ENCODE results near the gene PPY. TPM values are rescaled to one million over a fixed set of nuclear protein-coding genes. Genes with fewer than 3 reads are reported as not detected.

PPY gene
- total and polyA plus RNA-seq, 10 donors: not detected

- WGBS, 5 donors: 85 to 94% (median 91%) methylated on average over 2 of the region's 2 CpGs
- Histone ChIP-seq H3K36me3 (no peaks in the 10 kb centered on the region), H3K27me3 (replicated peaks in 1 of 7) (peaks cover 0 to 78% (median 38%) of the 10 kb centered on the region in 7 donors), H3K4me3 (no peak overlapping the region), H3K27ac (no peak overlapping the region), H3K9me3 (no peaks in the 10 kb centered on the region), H3K4me1 (peaks cover 0 to 14% (median 12%) of the 10 kb centered on the region in 6 donors)
- no peak for TF ChIP-seq POLR2AphosphoS5 (IDR thresholded peaks at IDR 0.05)
- no peak for DNase-seq
- intact Hi-C loops (cut with DNase I; ENCODE audit: low total_unique reads): no loop called here
These were observed 8.3 kb upstream of the PPY start for GRCh38 chr17:43950554-43950953.

GRCh38 chr17:43949781-43950180 is 7.5 kb upstream of the PPY start:
- Histone ChIP-seq H3K4me3 (no peak overlapping the region), H3K4me1 (peaks cover 0 to 14% (median 12%) of the 10 kb centered on the region in 6 donors), H3K9me3 (no peaks in the 10 kb centered on the region), H3K27ac (no peak overlapping the region), H3K27me3 (replicated peaks in 1 of 7) (peaks cover 0 to 70% (median 38%) of the 10 kb centered on the region in 7 donors), H3K36me3 (no peaks in the 10 kb centered on the region)
- no peak for TF ChIP-seq POLR2A (IDR thresholded peaks at IDR 0.05)
- TF ChIP-seq CTCF (IDR thresholded peaks at IDR 0.05 in 8 of 11, conservative IDR thresholded peaks at IDR 0.05 in 3 of 11): no peak
- no peak for TF ChIP-seq POLR2AphosphoS5 (IDR thresholded peaks at IDR 0.05)
- intact Hi-C loops (cut with DNase I; ENCODE audit: low total_unique reads): loop anchor here (5.0 to 10.0 kb wide), 2 partner anchors 43 to 215 kb away; no protein-coding TSS in a partner anchor
- DNase-seq: no peak
- WGBS, 5 donors: 36 to 50% (median 42%) methylated on average over 4 of the region's 4 CpGs

GRCh38 chr17:43946781-43947180 is 4.5 kb upstream of the PPY start:
- H3K9me3 ChIP-seq: no peaks in the 10 kb centered on the region
- H3K27me3 ChIP-seq (replicated peaks in 1 of 7): peaks cover 0 to 40% (median 11%) of the 10 kb centered on the region in 7 donors
- intact Hi-C loops (cut with DNase I; ENCODE audit: low total_unique reads): loop anchor here (5.0 to 10.0 kb wide), 2 partner anchors 46 to 218 kb away; no protein-coding TSS in a partner anchor
- peaks cover 0 to 7% (median 0%) of the 10 kb centered on the region in 6 donors for H3K4me1 ChIP-seq
- no peak overlapping the region for H3K4me3 ChIP-seq
- no peak for DNase-seq
- H3K27ac ChIP-seq: no peak overlapping the region
- no peaks in the 10 kb centered on the region for H3K36me3 ChIP-seq
- WGBS, 5 donors: 33 to 57% (median 43%) methylated on average over 4 of the region's 4 CpGs
- TF ChIP-seq POLR2A (IDR thresholded peaks at IDR 0.05) (no peak), CTCF (IDR thresholded peaks at IDR 0.05 in 8 of 11, conservative IDR thresholded peaks at IDR 0.05 in 3 of 11) (no peak), POLR2AphosphoS5 (IDR thresholded peaks at IDR 0.05) (no peak)

- no peak overlapping the region for H3K27ac ChIP-seq
- H3K4me3 ChIP-seq: no peak overlapping the region
- intact Hi-C loops (cut with DNase I; ENCODE audit: low total_unique reads): loop anchor here (2.0 to 10.0 kb wide), 3 partner anchors 47 to 220 kb away; no protein-coding TSS in a partner anchor
- WGBS, 5 donors: 81 to 89% (median 83%) methylated on average over 12 of the region's 12 CpGs
- no peak for DNase-seq
- H3K4me1 ChIP-seq: peaks cover 0 to 7% (median 0%) of the 10 kb centered on the region in 6 donors
- H3K36me3 ChIP-seq: no peaks in the 10 kb centered on the region
- H3K9me3 ChIP-seq: no peaks in the 10 kb centered on the region
- peaks cover 0 to 25% (median 0%) of the 10 kb centered on the region in 7 donors for H3K27me3 ChIP-seq (replicated peaks in 1 of 7)
- no peak for TF ChIP-seq CTCF (IDR thresholded peaks at IDR 0.05 in 8 of 11, conservative IDR thresholded peaks at IDR 0.05 in 3 of 11)
- TF ChIP-seq POLR2A (IDR thresholded peaks at IDR 0.05): no peak
- no peak for TF ChIP-seq POLR2AphosphoS5 (IDR thresholded peaks at IDR 0.05)
These were observed 3.0 kb upstream of the PPY start for GRCh38 chr17:43945074-43945829.
